Prostate gland (tissue), 2 donors: ENCODE data around the gene EXOC8.

ENCODE experiments used
- POLR2A ChIP-seq: fragments of 450-650 bp; IDR thresholded peaks from one replicate; pipeline ENCODE4 v1.6.1; 2016; ENCODE audit warnings: antibody characterized with exemption, mild to moderate bottlenecking
- POLR2AphosphoS5 ChIP-seq: sonication (generic); formaldehyde crosslinking; IDR thresholded peaks from one replicate; pipeline ENCODE4 v1.6.1; 2017; ENCODE audit warnings: antibody characterized with exemption
- TF ChIP-seq, protein P1 (sequence below), 4 experiments: fragments of 200-600 bp in 2 of 4; fragments of 450-650 bp in 2 of 4; sonication (generic) in 2 of 4; IDR thresholded peaks; 1 replicate in 3 of 4; 2 replicates in 1 of 4; pipeline ENCODE4 v1.5.1; 2016 to 2019; ENCODE audit warnings: antibody characterized with exemption in 4 of 4, mild to moderate bottlenecking in 2 of 4, moderate library complexity in 2 of 4

DNA sequence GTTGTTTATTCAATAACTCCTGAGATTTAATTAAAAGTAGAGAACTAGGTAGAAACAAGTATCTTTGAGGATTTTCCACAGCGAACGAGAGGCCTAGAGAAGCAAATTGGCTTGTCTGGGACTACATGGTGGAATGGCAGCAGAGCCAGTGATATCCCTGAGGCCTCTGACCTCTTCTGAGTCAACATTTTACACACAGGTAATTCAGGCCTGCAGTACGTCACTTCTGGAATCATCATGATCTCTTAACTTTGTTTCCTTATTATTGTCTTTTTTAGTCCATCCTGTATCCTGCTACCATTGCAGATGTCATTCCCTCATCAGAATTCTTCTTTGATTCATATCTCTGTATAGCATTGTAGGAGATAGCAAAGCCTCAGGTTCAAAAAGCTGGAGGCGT is 10.3 kb upstream of the EXOC8 start:
- TF ChIP-seq, protein P1, sequence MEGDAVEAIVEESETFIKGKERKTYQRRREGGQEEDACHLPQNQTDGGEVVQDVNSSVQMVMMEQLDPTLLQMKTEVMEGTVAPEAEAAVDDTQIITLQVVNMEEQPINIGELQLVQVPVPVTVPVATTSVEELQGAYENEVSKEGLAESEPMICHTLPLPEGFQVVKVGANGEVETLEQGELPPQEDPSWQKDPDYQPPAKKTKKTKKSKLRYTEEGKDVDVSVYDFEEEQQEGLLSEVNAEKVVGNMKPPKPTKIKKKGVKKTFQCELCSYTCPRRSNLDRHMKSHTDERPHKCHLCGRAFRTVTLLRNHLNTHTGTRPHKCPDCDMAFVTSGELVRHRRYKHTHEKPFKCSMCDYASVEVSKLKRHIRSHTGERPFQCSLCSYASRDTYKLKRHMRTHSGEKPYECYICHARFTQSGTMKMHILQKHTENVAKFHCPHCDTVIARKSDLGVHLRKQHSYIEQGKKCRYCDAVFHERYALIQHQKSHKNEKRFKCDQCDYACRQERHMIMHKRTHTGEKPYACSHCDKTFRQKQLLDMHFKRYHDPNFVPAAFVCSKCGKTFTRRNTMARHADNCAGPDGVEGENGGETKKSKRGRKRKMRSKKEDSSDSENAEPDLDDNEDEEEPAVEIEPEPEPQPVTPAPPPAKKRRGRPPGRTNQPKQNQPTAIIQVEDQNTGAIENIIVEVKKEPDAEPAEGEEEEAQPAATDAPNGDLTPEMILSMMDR (IDR thresholded peaks at IDR 0.05): no peak
- TF ChIP-seq POLR2A (no peak), POLR2AphosphoS5 (no peak)
